GM06990 (cell line): ENCODE measurements around the gene TSPAN3.

ENCODE experiments used
- DNase-seq: peaks from one replicate; pipeline ENCODE4 v3.0.0-alpha.2; 2011; ENCODE audit not compliant: insufficient read length; ENCODE audit errors: extremely low read depth
- H3K27me3 ChIP-seq: replicated peaks from 2 replicates; pipeline ENCODE4 v1.6.0; 2011; ENCODE audit warnings: low read length; ENCODE audit not compliant: control insufficient read depth, insufficient read depth
- H3K36me3 ChIP-seq: 2 replicates; pipeline ENCODE4 v1.5.1; 2011; ENCODE audit warnings: low read length; ENCODE audit not compliant: control insufficient read depth, insufficient read depth
- H3K4me3 ChIP-seq: replicated peaks from 2 replicates; pipeline ENCODE4 v1.5.1; 2011; ENCODE audit warnings: low read depth, mild to moderate bottlenecking, control low read depth, low read length
- TF ChIP-seq, protein P1 (sequence below): IDR thresholded peaks from 2 replicates; pipeline ENCODE4 v1.5.1; 2011; ENCODE audit warnings: low read length, control low read depth, mild to moderate bottlenecking, inconsistent platforms; ENCODE audit not compliant: insufficient read depth, poor library complexity, severe bottlenecking

TSPAN3 gene

DNA sequence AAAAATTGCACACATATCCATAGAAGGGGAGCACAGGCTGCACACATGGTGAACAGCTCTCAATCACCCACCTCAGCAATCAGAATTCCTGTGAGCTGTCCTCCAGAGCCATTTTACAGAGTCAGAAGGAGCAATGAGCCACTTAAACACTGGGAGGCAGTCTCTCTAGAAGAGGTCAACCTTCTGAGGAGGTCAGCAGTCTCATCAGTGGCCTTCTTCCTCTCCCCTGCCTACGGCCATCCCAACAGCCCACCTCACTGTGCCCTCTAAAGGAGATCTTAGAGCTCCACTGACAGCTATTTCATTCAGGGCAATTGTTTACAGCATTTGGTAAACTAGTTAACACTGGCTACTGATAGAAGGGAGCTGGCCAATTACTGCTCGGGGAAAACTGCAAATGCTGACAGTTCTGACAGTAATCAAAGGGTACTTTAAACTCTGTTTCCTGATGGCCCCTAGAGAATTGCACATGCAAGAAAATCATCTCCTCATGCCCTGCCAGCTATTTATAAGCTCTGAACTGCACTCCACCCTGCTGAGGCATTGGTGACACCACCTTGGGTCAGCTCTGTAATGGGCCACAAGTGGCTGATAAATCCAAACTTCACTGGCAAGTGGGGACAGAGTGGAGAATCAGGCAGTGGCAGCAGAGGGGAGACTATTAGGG lies 42.1 kb upstream of the TSPAN3 start:
- DNase-seq, result no peak
- H3K4me3 ChIP-seq, result no peak overlapping the region
- H3K36me3 ChIP-seq, result no peaks in the 10 kb centered on the region; the same call in 1 of the 2 replicates
- H3K27me3 ChIP-seq, result no peaks in the 10 kb centered on the region
- TF ChIP-seq, protein P1, sequence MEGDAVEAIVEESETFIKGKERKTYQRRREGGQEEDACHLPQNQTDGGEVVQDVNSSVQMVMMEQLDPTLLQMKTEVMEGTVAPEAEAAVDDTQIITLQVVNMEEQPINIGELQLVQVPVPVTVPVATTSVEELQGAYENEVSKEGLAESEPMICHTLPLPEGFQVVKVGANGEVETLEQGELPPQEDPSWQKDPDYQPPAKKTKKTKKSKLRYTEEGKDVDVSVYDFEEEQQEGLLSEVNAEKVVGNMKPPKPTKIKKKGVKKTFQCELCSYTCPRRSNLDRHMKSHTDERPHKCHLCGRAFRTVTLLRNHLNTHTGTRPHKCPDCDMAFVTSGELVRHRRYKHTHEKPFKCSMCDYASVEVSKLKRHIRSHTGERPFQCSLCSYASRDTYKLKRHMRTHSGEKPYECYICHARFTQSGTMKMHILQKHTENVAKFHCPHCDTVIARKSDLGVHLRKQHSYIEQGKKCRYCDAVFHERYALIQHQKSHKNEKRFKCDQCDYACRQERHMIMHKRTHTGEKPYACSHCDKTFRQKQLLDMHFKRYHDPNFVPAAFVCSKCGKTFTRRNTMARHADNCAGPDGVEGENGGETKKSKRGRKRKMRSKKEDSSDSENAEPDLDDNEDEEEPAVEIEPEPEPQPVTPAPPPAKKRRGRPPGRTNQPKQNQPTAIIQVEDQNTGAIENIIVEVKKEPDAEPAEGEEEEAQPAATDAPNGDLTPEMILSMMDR, result no peak

DNA sequence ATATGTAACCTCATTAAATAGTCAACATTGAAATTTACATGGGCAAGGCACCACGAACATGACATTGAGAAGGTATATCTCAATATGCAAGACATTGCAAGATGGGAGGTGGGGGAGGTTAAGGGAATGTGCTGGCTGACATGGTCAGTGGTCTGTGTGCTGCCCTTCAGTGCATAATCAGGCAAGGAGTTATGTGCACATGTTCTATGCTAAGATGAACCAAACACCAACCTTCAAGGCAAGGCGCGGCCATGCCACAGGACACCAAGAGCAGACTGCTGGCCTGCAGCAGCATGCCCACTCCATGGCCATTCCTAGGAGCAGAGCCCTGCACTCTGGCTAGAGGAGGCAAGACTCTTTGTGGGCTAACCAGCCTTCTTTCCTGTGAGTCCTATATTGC lies 40.9 kb upstream of the TSPAN3 start:
- Histone ChIP-seq H3K27me3 (no peaks in the 10 kb centered on the region), H3K4me3 (no peak overlapping the region), H3K36me3 (no peaks in the 10 kb centered on the region; the same call in 1 of the 2 replicates)
- no peak for DNase-seq
- TF ChIP-seq, protein P1, result no peak

DNA sequence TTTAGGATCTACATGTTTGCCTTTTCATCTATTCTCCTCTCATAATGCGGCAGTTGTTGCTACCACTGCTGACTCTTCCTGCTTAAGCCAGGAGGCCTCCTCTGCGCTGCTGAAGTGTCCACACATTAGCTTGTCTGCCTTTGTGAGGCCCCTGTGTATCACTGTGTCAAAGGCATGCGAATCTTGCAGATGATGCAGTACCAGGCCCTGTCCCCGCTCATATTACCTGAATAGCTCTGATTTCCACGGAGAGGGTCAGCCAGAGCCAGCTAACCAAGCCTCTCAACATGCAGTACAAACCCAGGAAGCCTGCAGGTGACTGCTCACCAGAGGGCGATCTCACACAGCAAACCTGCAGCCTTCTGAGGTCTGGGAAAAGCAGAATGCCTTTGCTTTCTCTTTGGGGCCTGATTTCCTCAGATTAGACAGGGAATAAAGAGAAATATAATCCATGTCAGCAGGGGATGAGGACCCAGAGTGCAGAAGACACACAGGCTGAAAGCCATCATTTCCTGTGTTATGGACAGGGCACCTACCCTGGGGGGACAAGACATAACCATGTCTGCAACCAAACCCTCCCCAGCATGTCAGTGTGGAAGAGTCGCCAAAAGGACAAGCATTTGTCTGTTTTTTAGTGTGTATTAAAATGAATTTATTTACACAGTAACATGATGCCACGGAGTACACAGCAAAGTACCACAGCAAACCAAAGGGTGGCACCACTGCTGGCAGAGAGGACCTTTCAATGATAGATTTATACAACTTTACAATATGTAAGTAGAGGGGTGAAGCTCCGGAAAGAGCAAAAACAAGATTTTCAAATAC lies 36.8 kb upstream of the TSPAN3 start:
- no peak for DNase-seq
- Histone ChIP-seq H3K36me3 (no peaks in the 10 kb centered on the region; the same call in 1 of the 2 replicates), H3K4me3 (no peak overlapping the region), H3K27me3 (no peaks in the 10 kb centered on the region)
- TF ChIP-seq, protein P1, result peak; percentile 83

DNA sequence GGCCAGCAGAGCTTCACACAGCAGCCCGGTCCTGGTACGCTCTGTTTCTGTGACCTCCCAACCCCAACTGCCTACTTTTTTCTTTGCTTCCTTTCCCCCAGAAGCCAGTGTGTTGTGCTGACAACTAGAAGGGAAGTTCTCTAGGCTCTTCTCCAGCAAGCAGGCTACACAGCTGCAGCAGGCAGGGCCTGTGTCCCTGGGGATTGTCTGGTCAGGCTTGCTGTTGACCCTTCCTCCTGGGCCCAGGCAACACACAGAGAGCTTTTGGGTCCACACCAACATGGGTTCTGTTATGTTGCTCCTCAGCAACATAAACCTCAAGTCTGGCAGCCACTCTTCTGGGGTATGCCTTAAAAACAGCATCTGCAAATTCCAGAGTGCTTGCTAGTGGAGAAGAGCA lies 36.2 kb upstream of the TSPAN3 start:
- Histone ChIP-seq H3K4me3 (no peak overlapping the region), H3K27me3 (no peaks in the 10 kb centered on the region), H3K36me3 (no peaks in the 10 kb centered on the region; the same call in 1 of the 2 replicates)
- TF ChIP-seq, protein P1, result no peak
- DNase-seq, result no peak

DNA sequence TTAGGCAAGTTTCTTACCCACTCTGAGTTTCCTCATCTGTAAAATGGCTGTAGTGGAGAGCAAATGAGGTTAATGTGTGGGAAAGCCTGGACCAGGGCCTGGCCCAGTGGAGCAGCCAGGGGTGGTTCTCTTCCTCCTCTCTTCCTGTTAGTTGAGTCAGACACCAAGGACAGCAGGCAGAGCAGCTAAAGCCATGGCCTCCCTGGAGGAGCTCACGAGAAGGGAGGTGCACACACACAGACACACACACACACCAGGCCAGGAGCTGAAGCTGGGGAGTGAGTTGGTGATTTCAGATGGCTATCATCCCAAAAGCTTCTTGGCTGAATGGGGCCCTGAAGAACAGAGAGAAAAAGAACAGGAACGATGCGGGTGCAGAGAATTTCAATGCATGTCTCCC lies 33.2 kb upstream of the TSPAN3 start:
- TF ChIP-seq, protein P1, result no peak
- H3K4me3 ChIP-seq, result no peak overlapping the region
- DNase-seq, result no peak
- H3K27me3 ChIP-seq, result no peaks in the 10 kb centered on the region
- H3K36me3 ChIP-seq, result no peaks in the 10 kb centered on the region
